DOHH2 (cell line): Measurements from ENCODE around the gene CAPZB.

Experiments
- CTCF ChIP-seq: fragments of 200-600 bp; sonication (generic); IDR thresholded peaks from one replicate; pipeline ENCODE4 v1.5.1; 2014; ENCODE audit warnings: antibody characterized with exemption, mild to moderate bottlenecking, low read depth, low read length; ENCODE audit not compliant: poor library complexity, severe bottlenecking
- EZH2phosphoT487 ChIP-seq: fragments of 200-600 bp; sonication (generic); IDR thresholded peaks from 2 replicates; pipeline ENCODE4 v1.6.1; 2017; ENCODE audit warnings: borderline replicate concordance, mild to moderate bottlenecking, antibody characterized with exemption, low read length, moderate library complexity, mixed read lengths

GRCh38 chr1:19346026-19346425 is 139.3 kb downstream of the CAPZB start:
- TF ChIP-seq CTCF, result no peak
- no peak for TF ChIP-seq EZH2phosphoT487
